ACHN (cell line): ENCODE measurements around the gene RAD51B.

Experiments used
- DNase-seq: peaks from one replicate; pipeline ENCODE4 v3.0.0-alpha.2; 2015
- in situ Hi-C: cut with HindIII; loops from 2 replicates; pipeline ENCODE4 v1.10.0; 2017; ENCODE audit warnings: low sequenced_read_pairs, low pct_ligation_motif_present, low pct_unique_long_range_greater_than_20kb

Gene RAD51B

GRCh38 chr14:68679301-68679700, 859.7 kb downstream of the RAD51B start:
- no peak for DNase-seq
- in situ Hi-C loops: no loop called here

GRCh38 chr14:68679746-68680467, 860.3 kb downstream of the RAD51B start:
- DNase-seq: peak; percentile 54
- in situ Hi-C loops: no loop called here

DNA sequence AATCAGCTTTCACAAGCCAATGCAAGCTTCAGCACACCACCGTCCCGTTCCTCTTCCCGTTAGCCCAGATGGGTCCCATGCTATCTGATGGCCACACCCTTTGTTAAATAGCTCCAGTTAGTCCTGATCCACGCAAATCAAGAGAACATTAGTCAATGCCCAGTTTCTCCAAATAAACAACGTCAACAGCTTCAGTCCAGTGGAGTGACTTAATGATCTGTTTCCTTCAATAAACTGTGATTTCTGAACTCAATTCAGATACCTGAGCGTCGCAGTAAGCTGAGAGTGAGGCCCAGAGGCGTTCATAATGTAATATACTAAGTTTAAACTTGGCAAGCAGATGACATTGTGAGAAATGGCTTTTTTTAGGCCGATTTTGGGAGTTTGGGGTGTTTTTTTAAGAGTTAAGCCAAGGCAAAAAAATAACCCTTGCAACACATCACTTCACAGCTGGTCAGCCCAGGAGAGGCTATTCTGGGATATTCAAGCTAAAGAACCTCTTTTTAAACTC, 861.0 kb downstream of the RAD51B start:
- in situ Hi-C loops: no loop called here
- no peak for DNase-seq

DNA sequence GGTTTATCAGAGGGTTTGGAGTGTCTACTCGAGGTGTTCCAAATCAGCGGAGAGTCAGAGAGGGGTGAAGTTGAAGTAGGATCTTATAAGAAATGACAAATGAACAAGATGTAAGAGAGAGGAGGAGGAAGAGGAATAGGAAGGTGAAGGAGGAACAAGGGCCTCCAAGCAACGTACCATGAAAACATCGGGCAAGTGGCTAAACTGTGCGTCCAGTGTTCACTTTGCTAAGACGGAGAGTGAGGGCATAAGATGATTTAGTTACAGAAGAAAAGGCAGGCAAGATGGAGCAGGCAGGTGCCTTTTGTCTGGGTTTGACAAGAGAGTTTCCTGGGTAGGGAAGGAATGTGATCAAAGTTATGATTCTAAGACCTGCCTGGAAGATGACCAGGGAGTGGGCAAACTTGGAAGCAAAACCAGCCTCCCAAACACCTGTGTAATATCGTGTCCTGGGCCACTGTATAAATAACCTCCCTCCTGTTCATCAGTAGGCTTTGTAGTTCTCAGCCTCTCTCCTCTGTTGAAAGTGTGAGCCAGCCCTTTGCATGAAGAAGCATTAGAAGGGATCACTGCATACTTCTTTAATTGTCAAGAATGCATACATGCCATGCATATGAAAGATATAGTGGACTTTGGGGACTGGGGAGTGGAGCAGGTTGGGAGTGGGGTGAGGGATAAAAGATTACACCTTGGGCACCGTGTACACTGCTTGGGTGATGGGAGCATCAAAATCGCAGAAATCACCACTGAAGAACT, 861.9 kb downstream of the RAD51B start:
- in situ Hi-C loops: no loop called here
- no peak for DNase-seq

DNA sequence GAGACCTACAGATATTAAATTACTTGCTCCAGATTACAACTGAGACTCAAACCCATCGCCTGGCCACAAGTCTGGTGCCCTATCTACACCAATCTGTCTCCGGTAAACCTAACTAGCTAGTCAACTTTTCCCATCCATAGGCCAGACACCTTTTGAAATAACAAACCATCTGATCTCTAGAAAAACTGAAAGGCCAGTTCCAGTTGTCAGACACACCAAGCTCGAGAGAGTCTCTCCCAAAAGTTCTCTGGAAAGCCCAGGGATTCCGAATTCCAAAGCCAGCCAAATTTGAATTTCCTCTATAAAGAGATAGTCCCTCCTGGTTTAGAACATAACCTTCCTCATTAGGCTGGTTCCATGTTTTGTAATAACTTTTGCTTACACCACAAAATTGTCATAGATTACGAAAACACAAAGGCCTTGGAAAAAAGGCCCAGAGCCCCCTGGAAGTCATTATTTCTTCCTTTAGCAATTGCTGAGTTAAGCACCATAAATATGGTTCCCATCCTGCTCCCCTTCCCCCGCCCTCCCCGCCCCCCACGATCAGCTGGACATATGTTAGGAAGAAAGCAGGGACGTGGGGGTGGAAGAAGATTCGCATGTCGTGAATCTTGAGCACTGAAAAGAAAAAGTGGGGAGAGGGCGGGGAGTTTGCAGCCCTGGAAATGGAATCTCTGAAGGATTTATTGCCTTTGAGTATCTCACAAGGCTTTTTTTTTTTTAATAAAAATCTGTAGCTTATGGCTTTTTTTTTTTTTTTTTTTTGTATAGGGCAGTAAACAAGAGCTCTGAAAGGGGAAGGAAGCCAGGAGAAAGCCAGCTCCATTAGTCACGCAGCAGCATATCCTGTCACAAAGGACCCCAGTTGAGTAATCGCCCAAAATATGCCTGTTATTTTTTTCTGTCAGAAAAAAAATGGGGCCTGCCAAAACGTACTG, 862.9 kb downstream of the RAD51B start:
- in situ Hi-C loops: no loop called here
- DNase-seq: peak; percentile 74

- DNase-seq: peak; percentile 27
- in situ Hi-C loops: no loop called here
These were observed 863.7 kb downstream of the RAD51B start for GRCh38 chr14:68683326-68683725.

DNA sequence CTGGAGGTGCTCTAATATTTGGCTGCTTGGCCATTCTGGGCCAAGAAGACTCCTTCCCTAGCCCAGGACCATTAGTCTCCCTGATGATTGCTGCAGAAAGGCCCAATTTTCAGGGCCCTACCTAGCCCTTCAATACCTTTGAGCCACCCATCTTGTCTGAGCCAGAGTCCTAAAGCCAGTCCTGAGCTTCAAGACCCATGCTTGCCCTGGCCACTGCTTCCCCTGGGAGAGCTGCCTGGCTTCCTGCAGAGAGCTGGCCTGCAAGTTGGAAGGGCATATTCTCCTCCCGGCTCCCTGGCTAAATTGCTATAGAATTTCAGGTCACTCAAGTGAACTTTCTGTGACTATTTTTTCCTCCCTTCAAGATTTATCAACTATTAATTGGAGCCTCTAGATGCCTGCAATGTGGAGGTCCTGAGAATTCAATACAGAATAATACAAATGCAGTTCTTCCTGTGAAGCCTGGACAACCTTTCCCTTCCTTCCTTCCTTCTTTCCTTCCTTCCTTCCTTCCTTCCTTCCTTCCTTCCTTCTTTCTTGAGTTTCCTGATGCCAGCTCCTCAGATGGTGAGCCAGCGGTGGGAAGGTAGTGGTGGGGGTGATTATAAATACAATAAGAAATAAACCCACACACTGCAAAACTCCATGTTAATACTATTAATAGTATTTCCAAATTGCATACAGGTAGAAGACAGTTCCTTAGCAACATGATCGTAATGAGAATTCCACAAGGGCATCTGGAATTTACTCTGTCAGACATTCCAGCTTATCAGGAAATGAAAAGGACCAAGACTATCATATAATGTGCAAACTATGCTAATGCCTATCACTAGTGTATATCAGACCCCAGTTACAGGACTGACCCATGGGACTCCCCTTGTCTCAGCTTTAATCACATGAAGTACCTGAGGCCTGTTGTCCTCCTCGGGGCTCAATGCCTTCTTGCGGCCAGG, 865.2 kb downstream of the RAD51B start:
- no peak for DNase-seq
- in situ Hi-C loops: no loop called here

GRCh38 chr14:68685419-68686204, 866.0 kb downstream of the RAD51B start:
- peak; percentile 46 for DNase-seq
- in situ Hi-C loops: no loop called here

DNA sequence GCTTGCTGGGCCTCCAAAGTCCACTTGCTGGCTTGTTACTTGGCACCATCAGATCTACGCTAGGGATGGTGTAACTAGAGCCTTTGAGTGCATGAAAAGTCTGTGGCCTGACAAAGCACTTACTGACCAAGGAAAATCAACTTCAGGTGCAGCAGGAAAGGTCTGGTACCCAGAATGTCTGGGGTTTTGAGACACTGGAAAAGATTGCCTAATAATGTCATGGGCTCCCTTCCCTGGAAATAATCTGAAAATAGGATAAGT, 866.6 kb downstream of the RAD51B start:
- in situ Hi-C loops: no loop called here
- DNase-seq: no peak

- in situ Hi-C loops: no loop called here
- no peak for DNase-seq
These were observed 867.1 kb downstream of the RAD51B start for GRCh38 chr14:68686724-68687123.

- DNase-seq: no peak
- in situ Hi-C loops: no loop called here
These were observed 868.2 kb downstream of the RAD51B start for GRCh38 chr14:68687746-68688145.

DNA sequence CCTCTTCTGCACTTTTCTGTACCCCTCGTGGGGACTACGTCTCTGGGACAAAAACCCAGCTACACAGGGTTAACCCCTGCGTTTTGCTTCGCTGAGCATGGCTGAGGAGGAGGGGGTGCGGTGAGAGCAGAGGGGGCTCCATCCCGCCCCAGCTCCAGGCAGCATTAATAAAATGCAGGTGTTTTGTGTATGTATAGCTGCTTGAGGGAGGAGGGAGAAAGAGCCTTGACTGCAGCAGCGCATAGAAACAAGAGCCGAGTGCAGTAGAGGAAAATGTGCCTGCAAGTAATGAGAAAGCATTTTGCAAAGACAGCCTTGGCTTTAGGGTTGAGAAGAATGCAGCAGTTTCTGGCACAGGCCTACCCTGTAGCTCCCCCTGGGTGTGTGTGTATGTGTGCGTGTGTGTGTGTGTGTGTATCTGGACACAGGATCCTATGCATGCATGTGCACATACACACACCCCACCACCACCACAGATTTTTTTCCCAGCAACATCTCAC, 869.3 kb downstream of the RAD51B start:
- in situ Hi-C loops: no loop called here
- DNase-seq: no peak

GRCh38 chr14:68689511-68689910, 869.9 kb downstream of the RAD51B start:
- DNase-seq: no peak
- in situ Hi-C loops: no loop called here

GRCh38 chr14:68690089-68690958, 870.7 kb downstream of the RAD51B start:
- in situ Hi-C loops: no loop called here
- no peak for DNase-seq

DNA sequence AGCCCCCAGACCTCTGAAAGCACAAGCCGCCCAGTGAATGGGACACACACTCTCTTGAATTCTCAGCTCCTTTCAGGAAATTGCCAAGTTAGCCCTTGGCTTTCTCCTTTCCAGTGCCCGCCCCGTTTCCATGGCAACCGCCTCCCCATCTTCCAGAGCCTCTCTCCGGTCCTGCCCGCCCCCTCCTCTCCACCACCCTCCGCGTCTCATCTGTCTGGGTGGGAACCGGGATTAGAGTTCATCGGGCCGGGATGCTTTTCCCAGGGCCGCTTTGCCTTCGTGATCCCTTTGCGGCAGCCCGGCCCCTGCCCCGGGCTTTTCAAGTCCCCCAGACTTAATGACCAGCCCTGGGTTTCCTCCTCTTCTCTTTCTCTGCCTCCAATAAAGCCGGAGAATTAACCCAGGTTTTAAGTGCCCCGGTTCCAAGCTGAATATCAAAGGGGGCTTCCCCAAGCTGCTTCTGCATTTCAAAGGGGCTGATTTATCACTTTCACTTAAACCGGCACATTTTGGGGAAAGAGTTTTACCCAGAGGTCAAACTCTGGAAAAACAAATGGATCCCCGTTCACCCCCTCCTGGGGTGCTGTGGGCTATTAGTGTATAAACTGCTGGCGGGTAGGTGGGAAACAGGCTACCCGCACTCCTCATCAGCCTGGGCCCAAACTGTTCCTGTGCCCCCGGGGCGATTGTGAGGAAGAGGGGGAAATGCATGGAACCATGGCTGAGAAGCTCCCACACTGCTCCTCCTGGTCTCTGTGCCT, 871.6 kb downstream of the RAD51B start:
- in situ Hi-C loops: no loop called here

GRCh38 chr14:68691792-68692118, 872.2 kb downstream of the RAD51B start:
- in situ Hi-C loops: no loop called here
- DNase-seq: no peak

More for the DNA sequence above, 871.6 kb downstream of the RAD51B start:
- DNase-seq: no peak
